T-helper 1 cell treated with Interleukin-12 subunit alpha and Interleukin-12 subunit beta and Interleukin-4 antibody, amounts not matched to agents 30 ng/mL and 1 ng/mL, for 36 hours (primary cell): Measurements from ENCODE around the gene BAIAP2. TPM values are rescaled to one million over a fixed set of nuclear protein-coding genes. Genes with fewer than 3 reads are reported as not detected.

Experiments used
- intact Hi-C: fragments of 100-400 bp; cut with micrococcal nuclease; formaldehyde crosslinking; loops from one replicate; pipeline ENCODE4 v1.15.1; 2024
- total RNA-seq: library from RNA; stranded (reverse); gene quantifications from 2 replicates; pipeline ENCODE4 v1.2.3, GENCODE V29; 2022

The BAIAP2 gene
- total RNA-seq, 1 donor from 2014 or later: 7.2 TPM

GRCh38 chr17:81050645-81051625 lies 16.0 kb downstream of the BAIAP2 start:
- intact Hi-C loops: no loop called here

- intact Hi-C loops: no loop called here
Observed at GRCh38 chr17:81052199-81052997, 17.4 kb downstream of the BAIAP2 start.

- intact Hi-C loops: no loop called here
Observed at GRCh38 chr17:81053041-81053970, 18.4 kb downstream of the BAIAP2 start.

- intact Hi-C loops: no loop called here
Observed at GRCh38 chr17:81054308-81054707, 19.4 kb downstream of the BAIAP2 start.

- intact Hi-C loops: no loop called here
Observed at GRCh38 chr17:81054881-81055370, 20.0 kb downstream of the BAIAP2 start.

- intact Hi-C loops: no loop called here
Observed at GRCh38 chr17:81056312-81056711, 21.4 kb downstream of the BAIAP2 start.

DNA sequence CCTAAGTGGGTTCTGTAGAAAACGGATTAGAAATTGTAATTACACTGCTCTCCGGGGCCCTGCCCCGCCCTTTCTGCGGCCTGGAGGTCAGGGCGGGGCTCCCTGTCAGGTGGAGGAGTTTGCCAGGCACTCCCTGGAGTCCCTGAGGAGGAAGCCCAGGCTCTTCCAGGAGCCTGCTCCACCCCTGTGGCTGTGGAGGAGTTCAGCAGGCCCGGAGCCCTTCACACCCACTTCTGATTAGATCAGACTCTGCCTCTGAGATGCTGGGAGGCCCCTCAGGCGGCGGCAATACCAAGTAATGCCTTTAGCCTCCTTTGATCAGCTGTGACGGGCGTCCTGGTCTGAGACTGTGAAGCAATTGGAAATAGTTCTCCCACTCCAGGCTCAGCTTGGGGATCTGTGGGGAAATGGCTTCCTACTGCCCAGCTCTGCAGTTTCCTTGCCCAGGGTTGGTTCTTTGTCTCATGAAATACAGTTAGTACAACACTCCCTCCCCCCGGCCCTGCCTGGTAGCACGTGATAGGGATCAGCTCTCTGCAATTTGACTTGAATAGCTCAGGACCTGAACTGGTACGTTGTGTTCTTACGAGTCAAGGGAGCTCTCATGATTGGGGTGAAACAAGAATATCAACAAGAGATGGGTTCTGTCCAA lies 22.3 kb downstream of the BAIAP2 start:
- intact Hi-C loops: no loop called here

DNA sequence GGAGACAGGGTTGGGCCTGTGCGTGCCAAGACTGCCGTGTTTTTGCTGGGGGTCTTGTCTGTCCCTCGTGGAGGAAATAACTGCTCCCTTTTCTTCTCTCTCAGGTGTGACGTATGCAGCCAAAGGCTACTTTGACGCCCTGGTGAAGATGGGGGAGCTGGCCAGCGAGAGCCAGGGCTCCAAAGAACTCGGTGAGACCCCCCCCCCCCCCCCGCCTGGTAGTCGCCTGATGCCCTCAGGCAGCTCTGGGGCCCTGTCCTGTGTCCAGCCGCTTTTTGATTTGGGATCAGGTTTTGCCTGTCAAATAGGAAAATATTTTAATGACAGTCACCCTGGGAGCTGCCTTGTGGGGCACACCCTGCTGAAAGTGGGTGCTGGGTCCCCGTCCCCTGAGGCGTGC lies 22.8 kb downstream of the BAIAP2 start:
- intact Hi-C loops: no loop called here

- intact Hi-C loops: no loop called here
Observed at GRCh38 chr17:81058263-81058871, 23.4 kb downstream of the BAIAP2 start.

- intact Hi-C loops: no loop called here
Observed at GRCh38 chr17:81059026-81059425, 24.1 kb downstream of the BAIAP2 start.

GRCh38 chr17:81060416-81060815 lies 25.5 kb downstream of the BAIAP2 start:
- intact Hi-C loops: no loop called here

DNA sequence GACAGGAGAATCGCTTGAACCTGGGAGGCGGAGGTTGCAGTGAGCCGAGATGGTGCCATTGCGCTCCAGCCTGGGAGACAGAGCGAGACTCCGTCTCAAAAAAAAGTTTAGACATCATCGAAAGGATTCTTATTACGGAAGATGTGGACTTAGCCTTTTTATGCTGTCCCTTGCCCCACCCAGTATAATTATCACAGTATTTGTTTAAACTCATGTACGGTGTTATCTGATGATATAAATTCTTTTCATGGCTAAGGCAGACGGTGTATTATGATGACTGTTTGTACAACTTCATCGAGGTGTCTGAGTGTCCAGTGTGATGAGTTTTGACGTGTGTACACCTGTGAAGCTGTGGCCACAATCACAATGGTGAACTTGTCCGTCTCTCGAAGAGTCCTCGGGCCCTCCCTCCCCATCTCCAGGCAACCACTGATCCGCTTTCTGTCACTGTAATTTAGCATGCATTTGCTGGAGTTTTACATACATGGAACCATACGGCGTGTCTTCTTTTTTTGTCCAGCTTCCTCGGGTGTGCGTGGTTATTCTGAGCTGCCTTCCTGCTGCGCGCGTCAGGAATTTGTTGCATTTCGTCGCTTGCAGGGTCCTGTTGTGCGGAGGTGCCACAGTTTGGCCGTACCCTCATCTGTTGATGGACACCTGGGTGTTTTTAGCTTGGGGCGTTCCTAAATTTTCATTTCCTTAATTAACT lies 26.2 kb downstream of the BAIAP2 start:
- intact Hi-C loops: no loop called here

GRCh38 chr17:81062014-81062780 lies 27.2 kb downstream of the BAIAP2 start:
- intact Hi-C loops: no loop called here

DNA sequence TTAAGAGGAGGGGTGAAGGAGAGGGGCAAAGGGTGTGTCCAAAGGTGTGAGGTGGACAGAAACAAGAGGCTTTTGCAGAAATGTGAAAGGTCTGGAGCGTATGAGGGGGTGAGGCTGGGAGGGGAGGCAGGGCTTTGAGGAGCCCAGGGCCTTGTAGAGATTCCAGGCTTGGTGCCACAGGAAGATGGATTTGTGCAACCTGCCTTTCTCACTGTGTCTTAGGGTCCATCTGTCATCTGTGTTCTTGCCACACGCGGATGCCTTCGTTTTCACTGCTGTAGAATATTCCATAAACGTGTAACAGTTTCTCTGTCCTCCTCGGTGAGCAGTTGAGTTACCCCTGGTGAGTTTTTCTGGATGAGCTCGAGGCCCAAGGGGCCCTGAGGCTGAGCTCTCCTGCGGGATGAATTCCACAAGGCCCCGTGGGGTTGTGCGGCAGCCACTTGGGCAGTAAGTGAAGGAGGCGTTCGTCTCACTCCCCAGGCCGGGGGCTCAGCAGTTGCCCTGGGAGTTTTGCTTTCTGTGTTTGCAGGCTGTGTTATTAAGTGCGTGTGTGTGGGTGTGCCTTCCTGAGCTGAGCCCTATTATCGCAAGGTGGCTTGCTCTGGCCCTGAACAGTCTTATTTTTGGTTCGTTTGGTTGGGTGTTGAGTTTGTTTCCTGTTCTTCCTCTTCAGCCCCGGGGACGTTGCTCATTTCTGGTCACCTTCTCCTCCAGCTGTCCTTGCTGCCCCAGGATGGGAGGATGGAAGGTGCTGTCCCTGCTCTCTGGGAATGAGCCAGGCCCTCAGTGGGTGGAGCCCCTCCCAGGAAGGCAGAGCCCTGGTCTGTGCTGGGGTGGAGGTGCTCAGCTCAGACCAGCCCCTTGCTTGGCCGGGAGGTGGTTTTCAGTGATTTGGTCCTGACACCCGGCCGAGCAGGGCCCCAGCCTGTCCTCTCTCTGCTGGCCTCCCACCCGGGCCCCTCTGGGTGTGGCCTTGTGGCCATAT lies 28.4 kb downstream of the BAIAP2 start:
- intact Hi-C loops: no loop called here

DNA sequence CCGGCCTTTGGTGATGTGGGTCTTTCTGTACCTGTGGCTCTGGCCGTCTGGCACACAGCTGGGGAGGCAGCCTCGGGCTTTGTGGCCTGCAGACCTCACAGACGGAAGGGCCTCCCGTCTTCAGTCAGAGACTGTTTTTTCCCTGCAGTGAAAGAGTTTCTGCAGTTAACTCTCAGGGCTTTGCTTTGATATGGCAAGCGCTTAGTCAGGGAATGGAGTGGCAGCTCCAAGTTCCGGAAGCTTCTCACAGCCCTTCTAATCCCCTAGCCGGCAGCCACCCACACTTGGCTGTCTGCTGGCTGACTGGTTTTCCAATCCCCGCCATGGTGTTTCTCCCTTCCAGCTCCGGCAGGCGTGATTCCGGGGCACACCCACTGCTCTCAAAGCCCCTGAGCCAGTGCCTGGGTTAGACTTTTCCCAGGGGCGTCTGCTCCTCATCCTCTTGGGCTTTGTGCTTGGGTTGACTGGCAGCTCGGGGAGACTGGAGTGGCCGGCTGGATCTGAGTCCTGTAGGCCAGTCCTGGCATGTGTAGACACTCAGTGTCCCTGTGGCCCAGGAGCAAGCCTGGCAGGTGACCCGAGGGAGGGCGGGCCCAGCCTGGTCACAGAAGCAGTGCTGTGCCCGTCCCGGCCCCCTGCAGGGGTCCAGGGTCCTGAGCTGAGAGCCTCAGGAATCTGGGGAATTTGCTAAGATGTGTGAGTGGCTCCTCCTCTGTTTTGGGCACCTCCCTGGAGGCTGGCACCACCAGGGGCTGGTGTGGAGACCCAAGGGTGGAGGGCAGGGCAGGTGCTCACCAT lies 29.9 kb downstream of the BAIAP2 start:
- intact Hi-C loops: no loop called here

GRCh38 chr17:81065500-81065899 lies 30.5 kb downstream of the BAIAP2 start:
- intact Hi-C loops: no loop called here

DNA sequence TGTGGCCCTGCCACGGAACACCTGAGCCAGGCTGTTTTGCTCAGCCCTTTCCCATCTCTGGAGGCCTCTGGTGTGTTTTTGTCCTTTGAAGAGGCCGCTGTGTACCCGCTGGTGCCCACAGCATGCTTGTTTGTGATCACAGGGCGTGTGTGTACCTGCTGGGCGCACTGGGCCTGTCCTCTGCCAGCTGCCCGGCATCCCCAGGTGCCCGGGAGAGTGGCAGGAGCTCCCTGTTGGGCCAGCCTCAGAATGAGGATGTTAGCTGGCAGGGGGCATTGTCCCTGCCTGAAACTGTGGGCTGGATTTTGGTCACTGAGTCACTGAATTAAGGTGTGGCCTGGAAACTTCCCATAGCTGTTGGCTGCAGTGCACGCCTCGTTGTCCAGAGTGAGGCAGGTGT lies 31.1 kb downstream of the BAIAP2 start:
- intact Hi-C loops: no loop called here
